ENCODE measurements around the gene NUP188. TPM values are rescaled to one million over a fixed set of nuclear protein-coding genes. Genes with fewer than 3 reads are reported as not detected.

NUP188 gene
- total and polyA plus RNA-seq, 2 experiments from 2014 or later = 35.8 to 52.0 TPM

- no peaks in the 10 kb centered on the region for H3K27me3 ChIP-seq
- H3K9me3 ChIP-seq (ENCODE audit: low read depth) = no peaks in the 10 kb centered on the region
- no peak overlapping the region for H3K4me3 ChIP-seq
- peaks cover 12% of the 10 kb centered on the region for H3K36me3 ChIP-seq
- peak overlapping the region; percentile 72 for H3K27ac ChIP-seq
- DNase-seq (ENCODE audit: low read depth in 1 of 2, low spot score in 1 of 2) = peak; percentile 41 to 43
- H3K4me1 ChIP-seq (ENCODE audit: low read depth) = peaks cover 13% of the 10 kb centered on the region
- no peak for TF ChIP-seq CTCF (IDR thresholded peaks at IDR 0.05; ENCODE audit: low read depth, low read length)
Observed at GRCh38 chr9:128911529-128912035, 35.9 kb upstream of the NUP188 start.

- H3K9me3 ChIP-seq (ENCODE audit: low read depth) = no peaks in the 10 kb centered on the region
- H3K36me3 ChIP-seq = peaks cover 13% of the 10 kb centered on the region
- no peaks in the 10 kb centered on the region for H3K27me3 ChIP-seq
- no peak overlapping the region for H3K4me3 ChIP-seq
- peaks cover 13% of the 10 kb centered on the region for H3K4me1 ChIP-seq (ENCODE audit: low read depth)
- peak overlapping the region; percentile 72 for H3K27ac ChIP-seq
- TF ChIP-seq CTCF (IDR thresholded peaks at IDR 0.05; ENCODE audit: low read depth, low read length) = no peak
- peak in 1 of 2 donors; percentile 68 for DNase-seq (ENCODE audit: low read depth in 1 of 2, low spot score in 1 of 2)
Observed at GRCh38 chr9:128912270-128912853, 35.1 kb upstream of the NUP188 start.

- DNase-seq (ENCODE audit: low read depth in 1 of 2, low spot score in 1 of 2) = no peak
- Histone ChIP-seq H3K27me3 (no peaks in the 10 kb centered on the region), H3K36me3 (peaks cover 11% of the 10 kb centered on the region), H3K9me3 (ENCODE audit: low read depth) (no peaks in the 10 kb centered on the region), H3K4me1 (ENCODE audit: low read depth) (peaks cover 13% of the 10 kb centered on the region), H3K4me3 (no peak overlapping the region), H3K27ac (no peak overlapping the region)
- TF ChIP-seq CTCF (IDR thresholded peaks at IDR 0.05; ENCODE audit: low read depth, low read length) = no peak
Observed at GRCh38 chr9:128913048-128913900, 34.2 kb upstream of the NUP188 start.

GRCh38 chr9:128913995-128914772 lies 33.3 kb upstream of the NUP188 start:
- peaks cover 13% of the 10 kb centered on the region for H3K4me1 ChIP-seq (ENCODE audit: low read depth)
- DNase-seq (ENCODE audit: low read depth in 1 of 2, low spot score in 1 of 2) = no peak
- no peak overlapping the region for H3K4me3 ChIP-seq
- no peaks in the 10 kb centered on the region for H3K9me3 ChIP-seq (ENCODE audit: low read depth)
- no peaks in the 10 kb centered on the region for H3K27me3 ChIP-seq
- H3K27ac ChIP-seq = no peak overlapping the region
- TF ChIP-seq CTCF (IDR thresholded peaks at IDR 0.05; ENCODE audit: low read depth, low read length) = no peak
- H3K36me3 ChIP-seq = peaks cover 2% of the 10 kb centered on the region

GRCh38 chr9:128916204-128916603 lies 31.3 kb upstream of the NUP188 start:
- no peak overlapping the region for H3K4me3 ChIP-seq
- H3K27ac ChIP-seq = no peak overlapping the region
- no peak for TF ChIP-seq CTCF (IDR thresholded peaks at IDR 0.05; ENCODE audit: low read depth, low read length)
- H3K36me3 ChIP-seq = peaks cover 2% of the 10 kb centered on the region
- H3K4me1 ChIP-seq (ENCODE audit: low read depth) = peaks cover 9% of the 10 kb centered on the region
- DNase-seq (ENCODE audit: low read depth in 1 of 2, low spot score in 1 of 2) = no peak
- no peaks in the 10 kb centered on the region for H3K27me3 ChIP-seq
- no peaks in the 10 kb centered on the region for H3K9me3 ChIP-seq (ENCODE audit: low read depth)

All from cardiac muscle cell (in vitro differentiated cells and primary cell).